HepG2 (cell line): Measurements from ENCODE around the gene OLFM2. TPM values are rescaled to one million over a fixed set of nuclear protein-coding genes. Genes with fewer than 3 reads are reported as not detected.

Experiments used
- ATF1 ChIP-seq: IDR thresholded peaks from 2 replicates; pipeline ENCODE4 v1.6.1; 2016; ENCODE audit warnings: mild to moderate bottlenecking, control low read depth
- DNMT3B ChIP-seq: conservative IDR thresholded peaks from 2 replicates; pipeline ENCODE4 v1.6.1; 2016; ENCODE audit warnings: missing biosample characterization, control low read depth
- FOXM1 ChIP-seq: sonication (generic); formaldehyde crosslinking; IDR thresholded peaks from 2 replicates; pipeline ENCODE4 v1.5.0; 2020; ENCODE audit warnings: missing genetic modification reagents
- GTF3A ChIP-seq: sonication (generic); formaldehyde crosslinking; conservative IDR thresholded peaks from 2 replicates; pipeline ENCODE4 v1.4.0; 2020; ENCODE audit warnings: mild to moderate bottlenecking, missing genetic modification reagents
- HNRNPL ChIP-seq: fragments of 200-400 bp; formaldehyde crosslinking; IDR thresholded peaks from 2 replicates; pipeline ENCODE4 v1.6.1; 2017; ENCODE audit warnings: mild to moderate bottlenecking, low read depth, low read length
- MAFK ChIP-seq, 2 experiments: IDR thresholded peaks in 1 of 2; conservative IDR thresholded peaks in 1 of 2; 2 replicates each; pipeline ENCODE4 v1.6.1; 2011; ENCODE audit warnings: improper control_type of control experiment in 2 of 2, low read length in 2 of 2
- NCOR1 ChIP-seq: fragments of 200-600 bp; sonication (generic); IDR thresholded peaks from 2 replicates; pipeline ENCODE4 v1.7.0; 2017; ENCODE audit warnings: antibody characterized with exemption, low read length, borderline replicate concordance
- PHB2 ChIP-seq: fragments of 450-650 bp; IDR thresholded peaks from 2 replicates; pipeline ENCODE4 v1.6.1; 2018; ENCODE audit not compliant: partially characterized antibody
- PHF5A ChIP-seq: IDR thresholded peaks from one replicate; pipeline ENCODE4 v1.6.1; 2018; ENCODE audit warnings: low read depth, missing genetic modification reagents; ENCODE audit not compliant: unreplicated experiment
- PTBP1 ChIP-seq: fragments of 200-400 bp; formaldehyde crosslinking; IDR thresholded peaks from 2 replicates; pipeline ENCODE4 v1.6.1; 2018; ENCODE audit warnings: low read length, low read depth; ENCODE audit not compliant: poor library complexity, severe bottlenecking
- STAT5B ChIP-seq: sonication (generic); formaldehyde crosslinking; IDR thresholded peaks from 2 replicates; pipeline ENCODE4 v1.4.0; 2020; ENCODE audit warnings: missing genetic modification reagents
- ZC3H4 ChIP-seq: sonication (generic); formaldehyde crosslinking; IDR thresholded peaks from 2 replicates; pipeline ENCODE4 v1.4.0; 2020; ENCODE audit warnings: missing genetic modification reagents, borderline replicate concordance
- ZNF138 ChIP-seq: sonication (generic); formaldehyde crosslinking; IDR thresholded peaks from 2 replicates; pipeline ENCODE4 v1.5.0; 2020; ENCODE audit warnings: mild to moderate bottlenecking, low read depth, missing genetic modification reagents
- ZNF20 ChIP-seq: sonication (generic); formaldehyde crosslinking; IDR thresholded peaks from 2 replicates; pipeline ENCODE4 v1.4.0; 2020; ENCODE audit warnings: mild to moderate bottlenecking, moderate library complexity, missing genetic modification reagents
- ZNF451 ChIP-seq: sonication (generic); formaldehyde crosslinking; IDR thresholded peaks from 2 replicates; pipeline ENCODE4 v1.5.0; 2020; ENCODE audit warnings: mild to moderate bottlenecking, missing genetic modification reagents
- ZNF564 ChIP-seq: sonication (generic); formaldehyde crosslinking; IDR thresholded peaks from 2 replicates; pipeline ENCODE4 v1.8.1; 2023; ENCODE audit warnings: mild to moderate bottlenecking, missing genetic modification reagents
- ZNF776 ChIP-seq: sonication (generic); formaldehyde crosslinking; IDR thresholded peaks from 2 replicates; pipeline ENCODE4 v1.4.0; 2020; ENCODE audit warnings: mild to moderate bottlenecking, missing genetic modification reagents
- ZNF850 ChIP-seq: sonication (generic); formaldehyde crosslinking; conservative IDR thresholded peaks from 2 replicates; pipeline ENCODE4 v1.9.0; 2021; ENCODE audit warnings: mild to moderate bottlenecking, missing genetic modification reagents
- polyA plus RNA-seq, 8 experiments: library from polyadenylated mRNA; depleted of rRNA in 3 of 8; stranded (reverse) in 7 of 8; unstranded in 1 of 8; fragments of >200 nt; fragmentation: Illumina TruSeq in 4 of 8; extraction: Trizol in 4 of 8; gene quantifications; 2 replicates each; pipeline versions ENCODE4 v1.2.1 to v1.2.3, GENCODE V29; 2011 to 2016; ENCODE audit warnings: low read depth in 4 of 8, missing spikeins in 1 of 8, mixed read lengths in 1 of 8; ENCODE audit not compliant: insufficient read depth in 1 of 8
- total RNA-seq, 5 experiments: library from RNA; depleted of rRNA; stranded (reverse); fragments of >200 nt; fragmentation: Illumina TruSeq; extraction: Trizol; gene quantifications; 2 replicates each; pipeline ENCODE4 v1.2.3, GENCODE V29; 2016; ENCODE audit warnings: low read depth in 1 of 5
- TF ChIP-seq, protein P1 (sequence below): sonication (generic); formaldehyde crosslinking; IDR thresholded peaks from 2 replicates; pipeline ENCODE4 v1.9.0; 2021; ENCODE audit warnings: mild to moderate bottlenecking, missing genetic modification reagents
- TF ChIP-seq, protein P2 (sequence below): IDR thresholded peaks from 2 replicates; pipeline ENCODE4 v1.6.1; 2016; ENCODE audit warnings: missing compliant biosample characterization, missing genetic modification reagents, borderline replicate concordance
- TF ChIP-seq, protein P3 (sequence below): fragments of 450-650 bp; IDR thresholded peaks from 2 replicates; pipeline ENCODE4 v1.6.1; 2016

OLFM2 gene
- total and polyA plus RNA-seq, 2 of the 13 experiments (the other 11 are each of a cell fraction or from before 2014, with no cell fraction given): 0.20 to 0.51 TPM

DNA sequence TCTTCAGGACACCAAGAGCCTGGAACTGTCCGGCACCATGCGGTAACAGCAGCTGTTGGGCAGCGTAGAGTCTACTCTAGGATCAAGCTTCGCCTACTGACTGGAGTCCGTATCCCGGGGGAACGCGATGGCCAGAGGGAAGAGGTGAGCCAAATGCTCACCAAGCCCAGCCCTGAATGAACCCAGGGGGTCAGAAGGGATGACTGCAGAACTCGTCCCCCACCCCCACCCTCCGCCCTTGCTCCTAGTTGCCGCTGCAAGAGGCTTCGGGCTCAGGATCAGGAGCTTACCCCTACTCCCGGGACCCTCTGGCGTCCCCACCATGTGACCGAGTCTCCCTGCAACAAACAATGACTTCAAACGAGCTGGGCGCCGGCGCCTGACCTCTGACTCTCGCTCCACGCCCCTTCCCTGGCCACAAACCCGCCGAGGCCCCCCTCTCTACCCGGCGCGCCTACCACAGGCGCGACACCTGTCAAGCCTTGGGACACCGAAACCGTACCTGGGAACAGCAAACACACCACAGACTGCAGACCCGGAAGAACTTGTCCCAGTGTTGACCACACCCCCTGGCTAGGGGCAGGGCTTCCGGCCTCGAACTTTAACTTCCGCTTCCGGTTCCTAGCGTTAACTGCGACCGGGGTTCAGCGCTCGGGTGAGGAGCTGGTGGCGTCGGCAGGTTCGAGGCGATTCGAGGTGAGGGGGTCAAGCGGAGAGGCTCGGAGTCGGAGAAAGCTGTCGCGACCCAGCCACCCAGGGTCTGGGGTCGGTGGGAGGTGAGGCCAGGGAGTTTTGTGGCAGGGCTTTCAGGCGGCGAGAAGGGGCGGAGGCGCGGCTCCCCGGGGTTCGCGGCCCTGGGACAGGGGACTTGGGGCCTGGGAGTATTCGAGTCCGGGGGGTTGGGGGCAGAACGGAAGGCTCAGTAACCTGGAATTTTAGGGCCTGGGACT is 108.8 kb downstream of the OLFM2 start, which contains the start of gene UBL5 (continued):
- TF ChIP-seq, protein P1, sequence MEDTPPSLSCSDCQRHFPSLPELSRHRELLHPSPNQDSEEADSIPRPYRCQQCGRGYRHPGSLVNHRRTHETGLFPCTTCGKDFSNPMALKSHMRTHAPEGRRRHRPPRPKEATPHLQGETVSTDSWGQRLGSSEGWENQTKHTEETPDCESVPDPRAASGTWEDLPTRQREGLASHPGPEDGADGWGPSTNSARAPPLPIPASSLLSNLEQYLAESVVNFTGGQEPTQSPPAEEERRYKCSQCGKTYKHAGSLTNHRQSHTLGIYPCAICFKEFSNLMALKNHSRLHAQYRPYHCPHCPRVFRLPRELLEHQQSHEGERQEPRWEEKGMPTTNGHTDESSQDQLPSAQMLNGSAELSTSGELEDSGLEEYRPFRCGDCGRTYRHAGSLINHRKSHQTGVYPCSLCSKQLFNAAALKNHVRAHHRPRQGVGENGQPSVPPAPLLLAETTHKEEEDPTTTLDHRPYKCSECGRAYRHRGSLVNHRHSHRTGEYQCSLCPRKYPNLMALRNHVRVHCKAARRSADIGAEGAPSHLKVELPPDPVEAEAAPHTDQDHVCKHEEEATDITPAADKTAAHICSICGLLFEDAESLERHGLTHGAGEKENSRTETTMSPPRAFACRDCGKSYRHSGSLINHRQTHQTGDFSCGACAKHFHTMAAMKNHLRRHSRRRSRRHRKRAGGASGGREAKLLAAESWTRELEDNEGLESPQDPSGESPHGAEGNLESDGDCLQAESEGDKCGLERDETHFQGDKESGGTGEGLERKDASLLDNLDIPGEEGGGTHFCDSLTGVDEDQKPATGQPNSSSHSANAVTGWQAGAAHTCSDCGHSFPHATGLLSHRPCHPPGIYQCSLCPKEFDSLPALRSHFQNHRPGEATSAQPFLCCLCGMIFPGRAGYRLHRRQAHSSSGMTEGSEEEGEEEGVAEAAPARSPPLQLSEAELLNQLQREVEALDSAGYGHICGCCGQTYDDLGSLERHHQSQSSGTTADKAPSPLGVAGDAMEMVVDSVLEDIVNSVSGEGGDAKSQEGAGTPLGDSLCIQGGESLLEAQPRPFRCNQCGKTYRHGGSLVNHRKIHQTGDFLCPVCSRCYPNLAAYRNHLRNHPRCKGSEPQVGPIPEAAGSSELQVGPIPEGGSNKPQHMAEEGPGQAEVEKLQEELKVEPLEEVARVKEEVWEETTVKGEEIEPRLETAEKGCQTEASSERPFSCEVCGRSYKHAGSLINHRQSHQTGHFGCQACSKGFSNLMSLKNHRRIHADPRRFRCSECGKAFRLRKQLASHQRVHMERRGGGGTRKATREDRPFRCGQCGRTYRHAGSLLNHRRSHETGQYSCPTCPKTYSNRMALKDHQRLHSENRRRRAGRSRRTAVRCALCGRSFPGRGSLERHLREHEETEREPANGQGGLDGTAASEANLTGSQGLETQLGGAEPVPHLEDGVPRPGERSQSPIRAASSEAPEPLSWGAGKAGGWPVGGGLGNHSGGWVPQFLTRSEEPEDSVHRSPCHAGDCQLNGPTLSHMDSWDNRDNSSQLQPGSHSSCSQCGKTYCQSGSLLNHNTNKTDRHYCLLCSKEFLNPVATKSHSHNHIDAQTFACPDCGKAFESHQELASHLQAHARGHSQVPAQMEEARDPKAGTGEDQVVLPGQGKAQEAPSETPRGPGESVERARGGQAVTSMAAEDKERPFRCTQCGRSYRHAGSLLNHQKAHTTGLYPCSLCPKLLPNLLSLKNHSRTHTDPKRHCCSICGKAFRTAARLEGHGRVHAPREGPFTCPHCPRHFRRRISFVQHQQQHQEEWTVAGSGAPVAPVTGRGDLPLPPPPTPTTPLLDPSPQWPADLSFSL: no peak
- TF ChIP-seq DNMT3B (CRISPR knock-in tag) (no peak), ZNF850 (CRISPR knock-in tag) (no peak), HNRNPL (no peak; the same call in 1 of the 2 replicates), PHF5A (CRISPR knock-in tag) (no peak), PTBP1 (peak; percentile 52), ATF1 (CRISPR knock-in tag) (no peak), ZC3H4 (CRISPR knock-in tag) (no peak), ZNF451 (CRISPR knock-in tag) (no peak), GTF3A (CRISPR knock-in tag) (no peak), PHB2 (no peak), ZNF20 (CRISPR knock-in tag) (no peak), ZNF138 (CRISPR knock-in tag) (no peak), ZNF776 (no peak), FOXM1 (CRISPR knock-in tag) (no peak), ZNF564 (CRISPR knock-in tag) (0 out of 2 replicates have a peak, but pooled peaks have one; percentile 47), STAT5B (CRISPR knock-in tag) (no peak), MAFK (conservative IDR thresholded peaks at IDR 0.05 in 1 of 2, IDR thresholded peaks at IDR 0.05 in 1 of 2; ENCODE audit: low read length in 2 of 2) (no peak), NCOR1 (peak; percentile 37; the same call in 1 of the 2 replicates)
- TF ChIP-seq, protein P2, sequence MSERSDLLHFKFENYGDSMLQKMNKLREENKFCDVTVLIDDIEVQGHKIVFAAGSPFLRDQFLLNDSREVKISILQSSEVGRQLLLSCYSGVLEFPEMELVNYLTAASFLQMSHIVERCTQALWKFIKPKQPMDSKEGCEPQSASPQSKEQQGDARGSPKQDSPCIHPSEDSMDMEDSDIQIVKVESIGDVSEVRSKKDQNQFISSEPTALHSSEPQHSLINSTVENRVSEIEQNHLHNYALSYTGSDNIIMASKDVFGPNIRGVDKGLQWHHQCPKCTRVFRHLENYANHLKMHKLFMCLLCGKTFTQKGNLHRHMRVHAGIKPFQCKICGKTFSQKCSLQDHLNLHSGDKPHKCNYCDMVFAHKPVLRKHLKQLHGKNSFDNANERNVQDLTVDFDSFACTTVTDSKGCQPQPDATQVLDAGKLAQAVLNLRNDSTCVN (CRISPR knock-in tag): peak; percentile 63; the same call in 1 of the 2 replicates
- TF ChIP-seq, protein P3, sequence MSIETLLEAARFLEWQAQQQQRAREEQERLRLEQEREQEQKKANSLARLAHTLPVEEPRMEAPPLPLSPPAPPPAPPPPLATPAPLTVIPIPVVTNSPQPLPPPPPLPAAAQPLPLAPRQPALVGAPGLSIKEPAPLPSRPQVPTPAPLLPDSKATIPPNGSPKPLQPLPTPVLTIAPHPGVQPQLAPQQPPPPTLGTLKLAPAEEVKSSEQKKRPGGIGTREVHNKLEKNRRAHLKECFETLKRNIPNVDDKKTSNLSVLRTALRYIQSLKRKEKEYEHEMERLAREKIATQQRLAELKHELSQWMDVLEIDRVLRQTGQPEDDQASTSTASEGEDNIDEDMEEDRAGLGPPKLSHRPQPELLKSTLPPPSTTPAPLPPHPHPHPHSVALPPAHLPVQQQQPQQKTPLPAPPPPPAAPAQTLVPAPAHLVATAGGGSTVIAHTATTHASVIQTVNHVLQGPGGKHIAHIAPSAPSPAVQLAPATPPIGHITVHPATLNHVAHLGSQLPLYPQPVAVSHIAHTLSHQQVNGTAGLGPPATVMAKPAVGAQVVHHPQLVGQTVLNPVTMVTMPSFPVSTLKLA: peak; percentile 61; the same call in 1 of the 2 replicates
